Nephron (organoid): Measurements from ENCODE around the gene POLR3E.

Experiments
- H3K27ac Mint-ChIP-seq, 3 experiments: 2 replicates each; pipeline ENCODE4 v1.8.0; 2020; ENCODE audit warnings: mixed read lengths in 3 of 3, mild to moderate bottlenecking in 2 of 3, moderate library complexity in 1 of 3
- H3K27me3 Mint-ChIP-seq: 2 replicates; pipeline ENCODE4 v1.8.0; 2021; ENCODE audit warnings: low read depth, mild to moderate bottlenecking, moderate library complexity, mixed read lengths
- H3K36me3 Mint-ChIP-seq: 2 replicates; pipeline ENCODE4 v1.8.0; 2020; ENCODE audit warnings: low read depth, mixed read lengths
- H3K4me1 Mint-ChIP-seq: 2 replicates; pipeline ENCODE4 v1.8.0; 2020; ENCODE audit warnings: mixed read lengths
- H3K4me3 Mint-ChIP-seq, 3 experiments: 2 replicates each; pipeline ENCODE4 v1.8.0; 2020; ENCODE audit warnings: mild to moderate bottlenecking in 3 of 3, mixed read lengths in 3 of 3, moderate library complexity in 2 of 3
- H3K9me3 Mint-ChIP-seq: 2 replicates; pipeline ENCODE4 v1.8.0; 2020; ENCODE audit warnings: mixed read lengths
- TF ChIP-seq, protein P1 (sequence below), 3 experiments: fragments of 200-600 bp; sonication (generic); IDR thresholded peaks; one replicate each; pipeline ENCODE4 v1.5.0; 2021; ENCODE audit warnings: antibody characterized with exemption in 3 of 3; ENCODE audit not compliant: unreplicated experiment in 3 of 3

The POLR3E gene

DNA sequence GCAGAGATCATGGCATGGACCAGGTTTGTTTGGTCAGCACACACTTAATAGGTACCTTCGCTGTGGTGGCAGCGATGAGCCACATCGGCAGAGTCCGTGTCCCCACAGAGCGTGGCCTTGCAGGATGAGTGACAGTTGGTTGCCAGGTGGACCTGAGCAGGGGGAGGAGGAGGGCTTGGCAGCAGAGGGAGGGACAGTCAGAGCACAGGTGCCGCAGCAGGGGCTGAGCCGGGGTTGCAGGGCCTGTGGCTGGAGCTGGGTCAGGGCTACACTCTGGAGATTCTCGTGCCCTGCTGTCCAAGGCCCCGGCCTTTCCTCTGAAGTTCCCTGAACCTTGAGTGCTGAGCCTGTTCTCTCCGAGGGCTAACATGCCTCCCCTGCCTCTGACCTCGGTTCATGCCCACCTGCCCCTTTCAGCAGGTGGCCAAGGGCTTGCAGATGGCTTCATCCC is 24.8 kb downstream of the POLR3E start:
- no peak overlapping the region for H3K27ac Mint-ChIP-seq
- H3K27me3 Mint-ChIP-seq, result no peaks in the 10 kb centered on the region
- no peaks in the 10 kb centered on the region for H3K9me3 Mint-ChIP-seq
- peaks cover 39% of the 10 kb centered on the region for H3K36me3 Mint-ChIP-seq
- no peaks in the 10 kb centered on the region for H3K4me1 Mint-ChIP-seq
- TF ChIP-seq, protein P1, sequence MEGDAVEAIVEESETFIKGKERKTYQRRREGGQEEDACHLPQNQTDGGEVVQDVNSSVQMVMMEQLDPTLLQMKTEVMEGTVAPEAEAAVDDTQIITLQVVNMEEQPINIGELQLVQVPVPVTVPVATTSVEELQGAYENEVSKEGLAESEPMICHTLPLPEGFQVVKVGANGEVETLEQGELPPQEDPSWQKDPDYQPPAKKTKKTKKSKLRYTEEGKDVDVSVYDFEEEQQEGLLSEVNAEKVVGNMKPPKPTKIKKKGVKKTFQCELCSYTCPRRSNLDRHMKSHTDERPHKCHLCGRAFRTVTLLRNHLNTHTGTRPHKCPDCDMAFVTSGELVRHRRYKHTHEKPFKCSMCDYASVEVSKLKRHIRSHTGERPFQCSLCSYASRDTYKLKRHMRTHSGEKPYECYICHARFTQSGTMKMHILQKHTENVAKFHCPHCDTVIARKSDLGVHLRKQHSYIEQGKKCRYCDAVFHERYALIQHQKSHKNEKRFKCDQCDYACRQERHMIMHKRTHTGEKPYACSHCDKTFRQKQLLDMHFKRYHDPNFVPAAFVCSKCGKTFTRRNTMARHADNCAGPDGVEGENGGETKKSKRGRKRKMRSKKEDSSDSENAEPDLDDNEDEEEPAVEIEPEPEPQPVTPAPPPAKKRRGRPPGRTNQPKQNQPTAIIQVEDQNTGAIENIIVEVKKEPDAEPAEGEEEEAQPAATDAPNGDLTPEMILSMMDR (IDR thresholded peaks at IDR 0.05; ENCODE audit: unreplicated experiment in 3 of 3), result no peak
- H3K4me3 Mint-ChIP-seq, result no peak overlapping the region

DNA sequence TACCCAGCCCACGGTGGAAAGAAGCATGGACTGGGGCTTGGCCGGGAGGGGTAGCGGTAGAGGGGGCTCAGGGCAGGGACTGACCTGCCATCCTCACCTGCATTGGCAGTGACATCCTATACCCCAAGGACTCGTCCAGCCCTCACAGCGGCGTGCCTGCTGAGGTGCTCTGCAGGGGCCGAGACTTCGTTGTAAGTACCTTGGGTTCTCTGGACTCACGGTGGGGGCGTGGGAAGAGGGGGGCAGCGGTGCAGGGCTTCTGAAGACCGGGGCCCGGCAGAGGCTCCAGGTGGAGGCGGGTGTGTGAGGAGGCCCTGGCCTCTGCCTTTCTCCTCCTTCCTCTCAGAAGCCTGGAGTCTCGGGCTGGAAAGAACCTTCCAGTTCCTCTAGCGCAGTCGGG is 25.5 kb downstream of the POLR3E start:
- Mint-ChIP-seq H3K36me3 (peaks cover 39% of the 10 kb centered on the region), H3K4me1 (no peaks in the 10 kb centered on the region), H3K27ac (no peak overlapping the region), H3K9me3 (no peaks in the 10 kb centered on the region), H3K27me3 (no peaks in the 10 kb centered on the region), H3K4me3 (no peak overlapping the region)
- TF ChIP-seq, protein P1 (IDR thresholded peaks at IDR 0.05; ENCODE audit: unreplicated experiment in 3 of 3), result no peak

DNA sequence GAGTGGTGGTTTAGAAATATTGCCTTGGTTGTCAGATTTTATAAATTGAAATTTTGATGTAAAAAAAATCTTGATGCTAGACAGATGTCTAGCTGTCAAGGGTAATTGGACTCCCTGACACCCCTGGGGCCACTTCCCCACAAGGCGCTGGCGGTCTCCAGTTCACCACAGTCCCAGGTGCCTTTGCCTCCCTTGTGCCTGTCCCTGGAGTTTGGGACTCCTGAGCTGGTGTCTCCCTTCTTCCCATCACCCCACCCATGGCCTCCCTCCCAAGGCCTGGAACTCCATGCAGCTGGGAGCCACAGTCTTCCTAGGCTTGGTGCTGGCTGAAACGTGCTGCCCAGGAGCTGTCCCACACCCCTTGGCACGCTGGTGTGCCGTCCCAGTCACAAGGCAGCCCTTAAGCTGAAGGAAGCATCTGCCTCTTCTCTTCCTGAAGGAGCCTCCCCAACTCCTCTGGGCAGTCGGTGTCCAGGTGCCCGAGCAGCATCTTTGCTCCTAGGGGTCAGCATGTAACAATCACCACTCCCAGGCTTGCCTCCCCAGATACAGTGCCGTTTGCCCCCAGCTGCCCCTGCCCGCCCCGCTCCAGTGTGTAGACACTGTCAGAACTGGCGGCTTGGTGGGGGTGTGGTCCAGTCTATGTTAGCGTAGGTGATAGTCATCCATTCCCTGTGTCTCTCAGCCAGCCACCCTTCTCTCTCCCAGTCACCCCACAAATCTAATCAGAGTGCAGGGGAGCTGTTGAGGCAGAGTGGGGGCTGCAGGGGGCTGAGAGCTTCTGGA is 26.2 kb downstream of the POLR3E start:
- no peaks in the 10 kb centered on the region for H3K27me3 Mint-ChIP-seq
- H3K27ac Mint-ChIP-seq, result no peak overlapping the region
- TF ChIP-seq, protein P1 (IDR thresholded peaks at IDR 0.05; ENCODE audit: unreplicated experiment in 3 of 3), result no peak
- H3K36me3 Mint-ChIP-seq, result peaks cover 40% of the 10 kb centered on the region
- H3K4me1 Mint-ChIP-seq, result no peaks in the 10 kb centered on the region
- no peaks in the 10 kb centered on the region for H3K9me3 Mint-ChIP-seq
- no peak overlapping the region for H3K4me3 Mint-ChIP-seq

DNA sequence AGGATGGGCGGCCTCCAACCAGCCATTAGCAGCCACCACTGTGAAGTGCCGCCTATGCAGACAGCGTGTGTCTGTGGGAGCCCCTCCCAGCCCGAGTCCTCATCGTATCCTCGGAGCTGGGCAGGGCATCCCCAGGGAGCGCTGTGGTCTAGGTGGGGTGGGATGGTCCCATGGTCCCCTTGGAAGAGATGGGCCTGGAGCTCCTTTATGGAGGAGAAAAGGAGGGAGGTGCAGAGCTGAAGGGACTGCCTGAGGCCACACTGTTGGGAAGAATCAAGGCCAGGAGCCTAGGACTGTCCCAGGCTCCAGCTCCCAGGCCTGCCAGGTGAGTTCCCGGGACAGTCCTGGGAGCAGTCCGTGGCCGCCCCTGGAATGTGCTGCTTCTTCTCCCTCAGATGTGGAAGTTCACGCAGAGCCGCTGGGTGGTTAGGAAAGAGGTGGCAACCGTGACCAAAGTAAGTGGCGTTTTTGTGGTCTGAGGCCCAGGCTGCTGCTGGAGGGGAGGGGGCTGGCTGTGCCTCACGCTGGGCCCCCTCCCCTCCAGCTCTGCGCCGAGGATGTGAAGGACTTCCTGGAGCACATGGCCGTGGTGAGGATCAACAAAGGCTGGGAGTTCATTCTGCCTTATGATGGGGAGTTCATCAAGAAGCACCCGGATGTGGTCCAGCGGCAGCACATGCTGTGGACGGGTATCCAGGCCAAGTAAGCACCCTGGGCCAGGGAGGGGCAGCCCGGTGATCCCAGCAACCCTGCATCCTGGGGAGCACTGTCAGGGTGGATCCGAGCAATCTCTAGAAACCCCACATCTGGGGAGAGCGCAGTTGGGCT is 27.0 kb downstream of the POLR3E start:
- peaks cover 38% of the 10 kb centered on the region for H3K36me3 Mint-ChIP-seq
- TF ChIP-seq, protein P1 (IDR thresholded peaks at IDR 0.05; ENCODE audit: unreplicated experiment in 3 of 3), result no peak
- no peaks in the 10 kb centered on the region for H3K4me1 Mint-ChIP-seq
- no peak overlapping the region for H3K27ac Mint-ChIP-seq
- H3K4me3 Mint-ChIP-seq, result no peak overlapping the region
- no peaks in the 10 kb centered on the region for H3K27me3 Mint-ChIP-seq
- H3K9me3 Mint-ChIP-seq, result no peaks in the 10 kb centered on the region

DNA sequence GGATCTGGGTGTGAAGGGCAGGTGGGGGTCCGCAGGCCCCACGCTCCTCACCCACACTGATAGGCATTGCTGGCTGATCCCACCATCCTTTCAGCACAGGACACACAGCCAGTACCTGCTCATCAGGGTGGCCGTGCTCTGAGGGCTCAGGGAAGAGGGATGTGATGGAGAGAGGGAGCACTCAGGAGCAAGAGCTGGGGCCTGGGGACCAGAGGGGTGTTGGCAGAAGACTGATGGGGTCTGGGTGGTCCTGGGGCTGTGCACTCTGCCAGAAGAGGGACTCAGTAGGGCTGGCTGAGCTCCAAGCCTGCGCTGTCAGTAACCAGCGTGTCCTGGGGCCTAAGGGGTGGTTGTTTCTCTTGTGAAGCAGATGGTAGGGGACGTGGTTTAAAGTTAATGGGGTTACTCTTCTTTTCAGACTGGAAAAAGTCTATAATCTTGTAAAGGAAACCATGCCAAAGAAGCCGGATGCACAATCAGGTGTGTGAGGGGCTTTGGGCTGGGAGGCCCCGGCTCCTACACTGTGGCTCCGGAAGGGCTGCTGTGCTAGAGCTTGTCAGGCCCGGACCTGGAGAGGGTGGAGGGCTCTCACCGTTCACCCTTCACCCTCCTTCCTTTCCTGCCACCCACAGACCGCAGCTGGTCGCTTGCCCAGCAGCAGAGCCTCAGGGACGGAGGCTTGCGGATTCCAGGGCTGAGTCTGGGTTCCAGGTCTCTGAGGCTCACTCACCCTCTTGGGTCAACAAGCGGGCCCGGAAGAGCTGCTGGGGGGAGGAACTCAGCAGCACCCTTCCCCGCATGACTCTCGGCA is 27.8 kb downstream of the POLR3E start:
- Mint-ChIP-seq H3K27me3 (no peaks in the 10 kb centered on the region), H3K36me3 (peaks cover 37% of the 10 kb centered on the region), H3K4me3 (no peak overlapping the region), H3K9me3 (no peaks in the 10 kb centered on the region), H3K4me1 (no peaks in the 10 kb centered on the region), H3K27ac (no peak overlapping the region)
- TF ChIP-seq, protein P1 (IDR thresholded peaks at IDR 0.05; ENCODE audit: unreplicated experiment in 3 of 3), result no peak
